Astrocyte of the spinal cord (primary cell): ENCODE measurements around the gene GNG7.

Experiments
- DNase-seq: peaks from one replicate; pipeline ENCODE4 v3.0.0; 2011; ENCODE audit warnings: low read depth, low spot score
- H3K4me3 ChIP-seq: 2 replicates; pipeline ENCODE4 v1.5.1; 2011; ENCODE audit warnings: low read depth, mild to moderate bottlenecking, low read length, moderate library complexity
- in situ Hi-C: cut with HindIII; loops from 2 replicates; pipeline ENCODE4 v1.10.0; 2017; ENCODE audit warnings: low sequenced_read_pairs
- TF ChIP-seq, protein P1 (sequence below): IDR thresholded peaks from 2 replicates; pipeline ENCODE4 v1.5.1; 2012; ENCODE audit warnings: low read depth, mild to moderate bottlenecking, low read length, inconsistent platforms

Gene GNG7

GRCh38 chr19:2711172-2711874, 8.8 kb upstream of the GNG7 start:
- DNase-seq: peak; percentile 50
- H3K4me3 ChIP-seq: no peak overlapping the region
- in situ Hi-C loops: no loop called here
- TF ChIP-seq, protein P1, sequence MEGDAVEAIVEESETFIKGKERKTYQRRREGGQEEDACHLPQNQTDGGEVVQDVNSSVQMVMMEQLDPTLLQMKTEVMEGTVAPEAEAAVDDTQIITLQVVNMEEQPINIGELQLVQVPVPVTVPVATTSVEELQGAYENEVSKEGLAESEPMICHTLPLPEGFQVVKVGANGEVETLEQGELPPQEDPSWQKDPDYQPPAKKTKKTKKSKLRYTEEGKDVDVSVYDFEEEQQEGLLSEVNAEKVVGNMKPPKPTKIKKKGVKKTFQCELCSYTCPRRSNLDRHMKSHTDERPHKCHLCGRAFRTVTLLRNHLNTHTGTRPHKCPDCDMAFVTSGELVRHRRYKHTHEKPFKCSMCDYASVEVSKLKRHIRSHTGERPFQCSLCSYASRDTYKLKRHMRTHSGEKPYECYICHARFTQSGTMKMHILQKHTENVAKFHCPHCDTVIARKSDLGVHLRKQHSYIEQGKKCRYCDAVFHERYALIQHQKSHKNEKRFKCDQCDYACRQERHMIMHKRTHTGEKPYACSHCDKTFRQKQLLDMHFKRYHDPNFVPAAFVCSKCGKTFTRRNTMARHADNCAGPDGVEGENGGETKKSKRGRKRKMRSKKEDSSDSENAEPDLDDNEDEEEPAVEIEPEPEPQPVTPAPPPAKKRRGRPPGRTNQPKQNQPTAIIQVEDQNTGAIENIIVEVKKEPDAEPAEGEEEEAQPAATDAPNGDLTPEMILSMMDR: no peak

GRCh38 chr19:2706251-2706650, 3.8 kb upstream of the GNG7 start:
- no peak overlapping the region for H3K4me3 ChIP-seq
- in situ Hi-C loops: no loop called here
- no peak for DNase-seq
- TF ChIP-seq, protein P1: no peak

GRCh38 chr19:2703691-2704216, 1.3 kb upstream of the GNG7 start:
- no peak for DNase-seq
- no peak overlapping the region for H3K4me3 ChIP-seq
- TF ChIP-seq, protein P1: no peak
- in situ Hi-C loops: no loop called here

GRCh38 chr19:2703077-2703437, 563 bp upstream of the GNG7 start:
- in situ Hi-C loops: no loop called here
- peak overlapping the region; percentile 3 for H3K4me3 ChIP-seq
- no peak for DNase-seq
- TF ChIP-seq, protein P1: no peak

DNA sequence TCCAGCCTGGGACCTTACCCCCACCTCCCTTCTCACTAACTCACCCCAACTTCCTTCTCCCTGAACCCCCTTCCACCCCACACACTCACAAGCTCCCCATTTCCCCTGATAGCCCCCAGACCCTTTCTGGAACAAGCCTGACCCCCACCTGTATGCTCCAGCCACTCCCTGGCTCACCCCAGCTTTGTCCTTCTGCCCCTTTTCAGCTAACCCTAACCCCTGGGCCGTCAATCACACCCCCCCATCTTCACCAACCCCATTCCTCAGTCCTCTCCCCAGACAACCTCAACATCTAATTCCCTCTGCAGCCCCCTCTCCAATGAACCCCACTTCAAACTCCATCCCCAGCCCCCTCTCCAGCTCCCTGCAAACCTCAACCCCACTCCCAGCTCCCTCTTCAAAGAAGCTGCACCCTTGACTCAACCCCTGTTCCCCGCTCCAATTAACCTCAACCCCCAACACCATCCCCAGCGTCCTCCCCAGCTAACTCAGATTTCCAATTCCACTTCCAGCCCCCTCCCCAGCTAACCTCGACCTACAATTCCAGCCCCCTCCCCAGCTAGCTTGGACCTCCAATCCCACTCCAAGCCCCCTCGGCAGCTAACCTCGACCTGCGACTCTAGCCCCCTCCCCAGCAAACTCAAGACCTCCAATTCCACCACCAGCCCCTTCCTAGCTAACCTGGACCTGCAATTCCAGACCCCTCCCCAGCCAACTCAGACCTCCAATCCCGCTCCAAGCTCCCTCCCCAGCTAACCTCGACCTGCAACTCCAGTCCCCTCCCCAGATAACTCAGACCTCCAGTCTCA, 929 bp downstream of the GNG7 start:
- DNase-seq: no peak
- no peak overlapping the region for H3K4me3 ChIP-seq
- in situ Hi-C loops: no loop called here
- TF ChIP-seq, protein P1: no peak

GRCh38 chr19:2700660-2701360, 1.7 kb downstream of the GNG7 start:
- no peak overlapping the region for H3K4me3 ChIP-seq
- TF ChIP-seq, protein P1: no peak
- in situ Hi-C loops: no loop called here
- no peak for DNase-seq
